Measurements from ENCODE around the gene GRIN1.

GRIN1 gene

DNA sequence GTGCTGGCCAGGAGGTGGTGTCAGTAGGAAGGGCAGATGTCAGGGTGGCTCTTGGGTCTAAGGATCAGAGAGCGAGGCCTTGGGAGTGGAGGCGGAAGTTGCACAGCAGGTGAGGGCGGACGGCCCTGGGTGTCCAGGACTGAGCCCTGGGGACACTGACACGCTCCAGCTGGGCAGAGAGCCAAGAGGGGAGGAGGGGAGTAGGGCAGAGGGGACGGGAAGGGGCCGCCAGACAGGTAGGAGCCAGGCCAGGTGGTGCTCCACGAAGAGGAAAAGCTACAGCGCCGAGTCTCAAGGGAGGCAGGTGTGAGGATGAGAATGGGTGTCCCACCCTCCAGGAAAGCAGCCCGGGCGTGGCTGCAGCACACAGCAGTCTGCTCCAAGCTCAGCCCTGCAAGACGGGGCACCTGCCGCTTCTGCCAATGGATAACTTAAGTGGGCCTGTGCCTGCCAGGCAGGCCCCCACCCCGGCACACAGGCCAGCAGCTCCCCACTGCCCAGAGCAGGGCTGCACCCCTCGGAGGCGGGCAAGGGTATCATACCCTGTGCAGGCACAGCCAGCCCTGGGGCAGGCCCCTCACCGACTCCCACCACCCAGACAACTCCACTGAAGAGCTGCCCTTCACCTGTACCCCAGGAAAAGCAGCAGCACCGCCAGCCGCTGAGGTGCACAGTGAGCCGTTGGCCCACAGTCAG lies 56.7 kb downstream of the GRIN1 start:
- TF ChIP-seq GATA1 (IDR thresholded peaks at IDR 0.05; ENCODE audit: low read depth, low read length), result no peak
- TF ChIP-seq POLR2A (IDR thresholded peaks at IDR 0.05; ENCODE audit: low read length), result no peak
- no peak for DNase-seq

DNA sequence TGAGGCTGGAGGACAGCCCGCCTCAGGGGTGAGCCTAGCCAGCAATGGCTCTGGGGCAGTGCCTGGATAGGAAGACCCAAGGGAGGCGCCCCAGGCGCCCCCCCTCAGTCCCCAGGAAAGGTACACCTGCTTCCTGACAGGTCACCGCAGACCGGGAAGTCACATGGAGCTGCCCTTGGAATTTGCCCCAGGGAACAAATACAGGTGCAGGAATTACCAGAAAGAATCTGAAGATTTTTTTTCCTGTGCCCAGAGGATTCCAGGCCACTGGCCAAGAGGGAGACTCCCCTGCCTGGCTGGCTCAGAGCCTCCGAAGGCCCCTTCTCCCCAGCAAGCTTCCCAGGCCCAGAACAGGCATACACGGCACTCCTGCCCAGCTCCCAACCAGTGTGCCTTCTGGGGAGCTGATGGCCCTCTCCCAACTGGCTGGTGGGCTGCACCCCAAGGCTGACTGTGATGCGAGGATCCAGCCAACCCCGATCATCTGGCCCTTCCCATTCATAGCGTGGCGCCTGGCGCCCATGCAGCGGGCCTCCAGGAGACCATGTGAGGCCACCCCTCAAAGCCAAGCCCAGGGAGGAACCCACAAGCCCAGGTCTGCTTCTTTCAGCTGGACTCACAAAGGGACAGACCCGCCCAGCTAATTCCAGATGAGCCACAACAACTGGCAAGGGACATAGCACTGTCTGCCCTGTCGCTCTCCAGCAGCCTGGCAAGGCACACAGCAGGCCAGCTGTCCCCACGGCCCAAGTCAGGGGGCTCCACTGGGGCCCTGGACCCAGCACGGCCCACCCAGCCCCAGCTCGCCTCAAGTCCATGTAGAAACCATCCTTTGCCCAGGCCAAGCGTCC lies 59.3 kb downstream of the GRIN1 start:
- DNase-seq, result no peak
- TF ChIP-seq GATA1 (IDR thresholded peaks at IDR 0.05; ENCODE audit: low read depth, low read length) (no peak), POLR2A (IDR thresholded peaks at IDR 0.05; ENCODE audit: low read length) (no peak)

DNA sequence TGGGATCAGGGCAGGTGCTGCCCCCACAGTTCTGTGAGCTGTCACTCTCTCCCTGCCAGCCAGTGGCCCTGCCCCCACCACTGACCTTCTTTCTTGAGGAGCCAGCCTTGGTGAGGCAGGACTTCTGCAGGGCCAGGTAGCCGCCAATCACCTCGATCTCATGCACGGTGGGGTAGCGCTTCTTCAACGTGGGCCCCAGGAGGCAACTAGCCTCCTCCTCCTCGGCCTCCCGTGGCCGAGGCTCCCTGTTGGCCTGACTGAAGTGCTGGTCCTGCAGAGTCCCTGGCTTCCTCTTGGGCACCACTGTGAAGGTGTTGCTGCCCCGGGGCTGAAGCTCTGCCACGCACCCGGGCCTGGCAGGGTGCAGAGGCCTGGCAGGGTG lies 59.9 kb downstream of the GRIN1 start:
- DNase-seq, result no peak
- no peak for TF ChIP-seq GATA1 (IDR thresholded peaks at IDR 0.05; ENCODE audit: low read depth, low read length)
- TF ChIP-seq POLR2A (IDR thresholded peaks at IDR 0.05; ENCODE audit: low read length), result no peak

DNA sequence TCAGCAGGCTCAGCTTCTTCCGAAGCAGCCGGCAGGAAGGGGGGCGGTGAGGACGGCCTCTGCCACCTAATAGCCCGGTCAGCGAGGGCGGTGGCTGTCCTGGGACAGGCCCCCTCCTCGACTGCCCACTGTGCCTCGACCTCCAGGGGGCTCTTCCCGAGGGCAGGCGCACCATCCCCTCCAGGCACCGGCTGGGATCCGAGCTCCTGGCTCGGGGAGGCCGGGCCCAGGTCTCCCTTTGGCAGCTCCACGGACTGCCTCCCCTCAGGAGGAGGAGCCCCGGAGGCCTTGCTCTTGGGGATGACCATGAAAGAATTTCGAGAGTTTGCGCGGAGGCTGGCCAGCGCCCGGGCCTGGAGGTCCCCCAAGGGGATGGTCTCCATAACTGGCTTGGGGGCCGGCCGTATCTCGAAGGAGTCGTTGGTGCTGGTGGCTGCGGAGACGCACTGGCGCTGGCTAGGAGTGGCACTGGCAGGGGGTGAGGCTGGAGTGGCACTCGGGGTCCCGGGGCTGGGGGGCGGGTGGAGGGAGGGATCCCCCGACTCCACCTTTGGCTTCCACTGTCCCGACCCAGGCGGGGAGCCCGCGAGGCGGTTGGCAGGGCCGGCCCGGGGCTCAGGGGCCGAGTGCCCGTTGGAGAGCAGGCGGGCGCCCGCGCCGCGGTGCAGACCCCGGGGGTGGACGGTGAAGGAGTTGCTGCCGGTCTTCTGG lies 60.6 kb downstream of the GRIN1 start:
- DNase-seq, result no peak
- TF ChIP-seq POLR2A (IDR thresholded peaks at IDR 0.05; ENCODE audit: low read length), result no peak
- no peak for TF ChIP-seq GATA1 (IDR thresholded peaks at IDR 0.05; ENCODE audit: low read depth, low read length)

DNA sequence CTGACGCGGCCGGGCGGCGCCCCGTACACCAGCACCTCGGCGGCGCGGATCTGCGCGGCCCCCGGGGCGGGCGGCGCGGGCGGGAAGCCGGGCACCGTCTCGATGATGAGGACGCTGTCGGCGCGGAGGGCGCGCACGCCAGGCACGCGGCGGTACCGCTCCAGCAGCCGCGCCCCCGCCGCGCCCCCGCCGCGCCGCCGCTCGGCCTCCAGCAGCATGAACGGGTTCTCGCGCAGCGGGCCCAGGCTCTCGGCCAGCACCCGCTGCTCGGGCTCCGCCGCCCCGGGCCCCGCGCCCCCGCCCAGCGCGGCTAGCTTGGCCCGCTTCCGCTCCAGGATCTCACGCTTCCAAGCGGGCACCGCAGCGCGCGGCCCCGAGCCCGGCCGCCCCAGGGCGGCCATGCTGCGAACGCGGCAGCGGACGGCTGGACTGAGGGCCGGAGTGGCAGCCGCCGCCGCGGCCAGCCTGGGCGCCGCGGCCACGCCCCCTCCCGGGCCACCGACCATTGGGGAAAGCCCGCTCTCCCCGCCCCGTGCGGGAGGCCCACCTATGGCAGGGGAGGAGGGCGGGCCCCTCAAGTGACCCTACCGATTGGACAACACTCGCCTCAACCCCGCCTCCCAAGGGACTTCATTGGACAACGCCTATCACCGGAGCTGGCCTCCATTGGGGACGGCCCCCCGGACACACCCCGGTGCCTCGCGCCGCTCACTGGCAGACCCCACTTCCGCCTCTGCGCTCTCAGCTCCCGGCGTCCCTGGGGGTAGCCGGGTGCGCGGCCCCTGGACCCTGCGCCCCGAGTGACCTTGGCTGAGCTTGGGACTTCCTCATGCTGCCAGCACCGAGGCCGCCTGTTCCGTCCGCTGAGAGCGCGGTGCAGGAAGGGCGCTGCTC lies 61.6 kb downstream of the GRIN1 start, which contains the start of gene TPRN:
Gene TPRN (minus strand): TSS at position 431 of the 894 bp plus-strand sequence. CDS start 30 bp downstream, at position 401.
- peak; percentile 99 for DNase-seq
- TF ChIP-seq POLR2A (IDR thresholded peaks at IDR 0.05; ENCODE audit: low read length), result peak; percentile 90
- TF ChIP-seq GATA1 (IDR thresholded peaks at IDR 0.05; ENCODE audit: low read depth, low read length), result no peak

GRCh38 chr9:137201205-137201868 lies 62.4 kb downstream of the GRIN1 start:
- TF ChIP-seq GATA1 (IDR thresholded peaks at IDR 0.05; ENCODE audit: low read depth, low read length) (no peak), POLR2A (IDR thresholded peaks at IDR 0.05; ENCODE audit: low read length) (no peak)
- DNase-seq, result no peak

- TF ChIP-seq POLR2A (IDR thresholded peaks at IDR 0.05; ENCODE audit: low read length), result no peak
- no peak for TF ChIP-seq GATA1 (IDR thresholded peaks at IDR 0.05; ENCODE audit: low read depth, low read length)
- peak in 1 of 2 experiments; percentile 45 for DNase-seq
Measured at GRCh38 chr9:137202966-137203365, 64.0 kb downstream of the GRIN1 start.

- TF ChIP-seq GATA1 (IDR thresholded peaks at IDR 0.05; ENCODE audit: low read depth, low read length), result no peak
- TF ChIP-seq POLR2A (IDR thresholded peaks at IDR 0.05; ENCODE audit: low read length), result no peak
- no peak for DNase-seq
Measured at GRCh38 chr9:137204731-137205125, 65.8 kb downstream of the GRIN1 start.

DNA sequence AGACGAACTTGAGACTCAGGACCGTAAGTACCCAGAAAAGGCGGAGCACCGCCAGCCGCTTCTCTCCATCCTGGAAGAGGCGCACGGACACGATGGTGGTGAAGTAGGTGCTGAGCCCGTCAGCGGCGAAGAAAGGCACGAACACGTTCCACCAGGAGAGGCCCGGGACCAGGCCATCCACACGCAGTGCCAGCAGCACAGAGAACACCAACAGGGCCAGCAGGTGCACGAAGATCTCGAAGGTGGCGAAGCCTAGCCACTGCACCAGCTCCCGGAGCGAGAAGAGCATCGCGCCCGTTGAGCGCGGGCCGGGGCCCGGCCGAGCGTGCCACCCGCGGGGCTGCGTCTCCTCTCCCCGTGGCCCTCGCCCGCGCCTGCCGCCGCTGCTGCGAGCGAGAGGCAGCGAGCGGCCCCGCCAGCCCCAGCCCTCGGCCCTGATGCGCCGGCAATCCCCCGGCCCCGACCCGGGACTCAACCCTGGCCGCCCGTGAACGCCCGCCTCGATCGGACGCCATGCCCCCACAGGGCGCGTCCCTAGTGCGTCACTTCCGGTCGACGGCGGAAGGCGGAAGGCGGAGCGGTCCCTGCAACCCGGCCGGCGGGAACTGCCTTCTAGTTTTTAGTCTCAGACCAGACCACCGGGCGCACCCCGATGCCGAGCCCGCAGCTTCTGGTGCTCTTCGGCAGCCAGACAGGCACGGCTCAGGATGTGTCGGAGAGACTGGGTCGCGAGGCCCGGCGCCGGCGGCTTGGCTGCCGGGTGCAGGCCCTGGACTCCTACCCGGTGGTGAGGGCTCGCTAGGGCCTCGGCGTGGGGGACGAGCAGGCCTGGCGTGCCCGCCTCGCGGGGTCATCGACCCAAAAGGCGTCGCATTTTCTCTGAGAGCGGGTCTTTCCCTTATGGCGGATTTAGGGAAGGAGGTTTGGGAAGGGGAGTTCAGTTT lies 66.4 kb downstream of the GRIN1 start, which contains the start of the genes NDOR1 and TMEM203:
Gene NDOR1 (plus strand): TSS at position 575 of the 944 bp plus-strand sequence. CDS start 78 bp downstream, at position 653.
Gene TMEM203 (minus strand): TSS at position 523 of the 944 bp plus-strand sequence. CDS start 234 bp downstream, at position 289.
- TF ChIP-seq GATA1 (IDR thresholded peaks at IDR 0.05; ENCODE audit: low read depth, low read length), result no peak
- peak; percentile 87 for TF ChIP-seq POLR2A (IDR thresholded peaks at IDR 0.05; ENCODE audit: low read length)
- DNase-seq, result peak; percentile 94 to 96

- DNase-seq, result peak; percentile 64 to 80
- TF ChIP-seq GATA1 (IDR thresholded peaks at IDR 0.05; ENCODE audit: low read depth, low read length), result no peak
- no peak for TF ChIP-seq POLR2A (IDR thresholded peaks at IDR 0.05; ENCODE audit: low read length)
Measured at GRCh38 chr9:137206602-137207001, 67.6 kb downstream of the GRIN1 start.

GRCh38 chr9:137211532-137211931 lies 72.6 kb downstream of the GRIN1 start:
- DNase-seq, result no peak
- TF ChIP-seq POLR2A (IDR thresholded peaks at IDR 0.05; ENCODE audit: low read length) (no peak), GATA1 (IDR thresholded peaks at IDR 0.05; ENCODE audit: low read depth, low read length) (no peak)
